ENCODE measurements around the gene ALKBH8.

DNA sequence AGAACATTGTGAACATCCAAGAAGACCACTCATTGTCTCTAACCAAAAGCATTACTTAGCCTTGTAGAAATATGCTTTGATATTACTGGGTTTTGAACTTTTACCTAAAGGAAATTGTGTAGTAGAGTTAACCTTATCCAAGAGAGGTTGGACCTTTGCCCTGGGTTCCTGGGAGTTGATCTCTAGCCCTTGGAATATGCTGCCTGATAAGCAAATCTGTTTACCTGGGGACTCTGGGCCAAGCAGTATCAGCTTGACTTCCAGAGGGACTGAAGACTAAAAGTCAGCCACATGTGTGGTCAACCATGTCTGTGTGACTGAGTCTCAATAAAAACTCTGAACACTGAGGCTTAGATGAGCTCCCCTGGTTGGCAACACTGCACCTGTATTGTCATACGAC, 63.8 kb downstream of the ALKBH8 start:
- TF ChIP-seq, protein P1, sequence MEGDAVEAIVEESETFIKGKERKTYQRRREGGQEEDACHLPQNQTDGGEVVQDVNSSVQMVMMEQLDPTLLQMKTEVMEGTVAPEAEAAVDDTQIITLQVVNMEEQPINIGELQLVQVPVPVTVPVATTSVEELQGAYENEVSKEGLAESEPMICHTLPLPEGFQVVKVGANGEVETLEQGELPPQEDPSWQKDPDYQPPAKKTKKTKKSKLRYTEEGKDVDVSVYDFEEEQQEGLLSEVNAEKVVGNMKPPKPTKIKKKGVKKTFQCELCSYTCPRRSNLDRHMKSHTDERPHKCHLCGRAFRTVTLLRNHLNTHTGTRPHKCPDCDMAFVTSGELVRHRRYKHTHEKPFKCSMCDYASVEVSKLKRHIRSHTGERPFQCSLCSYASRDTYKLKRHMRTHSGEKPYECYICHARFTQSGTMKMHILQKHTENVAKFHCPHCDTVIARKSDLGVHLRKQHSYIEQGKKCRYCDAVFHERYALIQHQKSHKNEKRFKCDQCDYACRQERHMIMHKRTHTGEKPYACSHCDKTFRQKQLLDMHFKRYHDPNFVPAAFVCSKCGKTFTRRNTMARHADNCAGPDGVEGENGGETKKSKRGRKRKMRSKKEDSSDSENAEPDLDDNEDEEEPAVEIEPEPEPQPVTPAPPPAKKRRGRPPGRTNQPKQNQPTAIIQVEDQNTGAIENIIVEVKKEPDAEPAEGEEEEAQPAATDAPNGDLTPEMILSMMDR (IDR thresholded peaks at IDR 0.05; ENCODE audit: poor library complexity), result no peak
- TF ChIP-seq EZH2phosphoT487 (IDR thresholded peaks at IDR 0.05; ENCODE audit: low read depth, severe bottlenecking, unreplicated experiment) (no peak), EZH2 (IDR thresholded peaks at IDR 0.05; ENCODE audit: borderline replicate concordance) (no peak)

Data from hepatocyte (in vitro differentiated cells).